PC-9 (cell line): ENCODE measurements around the gene EYS.

Source experiments
- EZH2 ChIP-seq: fragments of 200-600 bp; sonication (generic); IDR thresholded peaks from 2 replicates; pipeline ENCODE4 v1.8.0; 2017; ENCODE audit warnings: antibody characterized with exemption, low read depth
- TF ChIP-seq, protein P1 (sequence below): fragments of 200-600 bp; sonication (generic); conservative IDR thresholded peaks from 2 replicates; pipeline ENCODE4 v1.6.1; 2017; ENCODE audit warnings: mixed run types, antibody characterized with exemption, mild to moderate bottlenecking, moderate library complexity

DNA sequence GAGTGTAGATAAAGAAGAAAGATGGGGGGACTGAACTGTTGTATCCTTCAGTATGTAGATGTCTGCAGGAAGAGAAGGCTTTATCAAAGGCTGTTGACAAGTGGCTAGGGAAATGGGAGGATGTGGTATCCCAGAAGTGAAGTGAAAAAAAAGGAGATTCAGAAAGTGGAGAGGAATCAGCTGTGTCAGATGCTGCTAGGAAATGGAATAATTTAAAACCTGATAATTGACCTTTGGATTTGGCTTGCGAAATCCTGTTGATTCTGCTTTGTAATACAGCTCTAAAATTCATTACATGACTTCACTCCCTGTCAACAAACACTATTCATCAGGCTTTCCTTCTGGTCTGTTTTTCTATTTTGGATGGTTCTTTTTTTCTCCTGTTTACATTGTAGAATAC lies 2029.7 kb downstream of the EYS start:
- TF ChIP-seq, protein P1, sequence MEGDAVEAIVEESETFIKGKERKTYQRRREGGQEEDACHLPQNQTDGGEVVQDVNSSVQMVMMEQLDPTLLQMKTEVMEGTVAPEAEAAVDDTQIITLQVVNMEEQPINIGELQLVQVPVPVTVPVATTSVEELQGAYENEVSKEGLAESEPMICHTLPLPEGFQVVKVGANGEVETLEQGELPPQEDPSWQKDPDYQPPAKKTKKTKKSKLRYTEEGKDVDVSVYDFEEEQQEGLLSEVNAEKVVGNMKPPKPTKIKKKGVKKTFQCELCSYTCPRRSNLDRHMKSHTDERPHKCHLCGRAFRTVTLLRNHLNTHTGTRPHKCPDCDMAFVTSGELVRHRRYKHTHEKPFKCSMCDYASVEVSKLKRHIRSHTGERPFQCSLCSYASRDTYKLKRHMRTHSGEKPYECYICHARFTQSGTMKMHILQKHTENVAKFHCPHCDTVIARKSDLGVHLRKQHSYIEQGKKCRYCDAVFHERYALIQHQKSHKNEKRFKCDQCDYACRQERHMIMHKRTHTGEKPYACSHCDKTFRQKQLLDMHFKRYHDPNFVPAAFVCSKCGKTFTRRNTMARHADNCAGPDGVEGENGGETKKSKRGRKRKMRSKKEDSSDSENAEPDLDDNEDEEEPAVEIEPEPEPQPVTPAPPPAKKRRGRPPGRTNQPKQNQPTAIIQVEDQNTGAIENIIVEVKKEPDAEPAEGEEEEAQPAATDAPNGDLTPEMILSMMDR, result no peak
- no peak for TF ChIP-seq EZH2
